B cell (primary cell): ENCODE results near the gene TXNDC5.

Experiments used
- CTCF ChIP-seq: fragments of 200-600 bp; IDR thresholded peaks from one replicate; pipeline ENCODE4 v1.8.0; 2022; ENCODE audit warnings: antibody characterized with exemption, mild to moderate bottlenecking
- EZH2 ChIP-seq: IDR thresholded peaks from 2 replicates; pipeline ENCODE4 v1.6.1; 2012; ENCODE audit warnings: borderline replicate concordance, low read depth, mild to moderate bottlenecking, moderate library complexity, low read length; ENCODE audit not compliant: insufficient read depth, poor library complexity, severe bottlenecking

GRCh38 chr6:7896465-7896987 is 14.1 kb downstream of the TXNDC5 start:
- TF ChIP-seq CTCF, result no peak
- no peak for TF ChIP-seq EZH2
